Right lobe of liver (tissue), 4 donors: Measurements from ENCODE around the gene CXorf38.

Experiments used
- POLR2A ChIP-seq: fragments of 450-650 bp; IDR thresholded peaks from one replicate; pipeline ENCODE4 v1.6.1; 2017; ENCODE audit warnings: antibody characterized with exemption, mild to moderate bottlenecking
- TF ChIP-seq, protein P1 (sequence below), 4 donors: fragments of 200-600 bp in 3 of 4; fragments of 450-650 bp in 1 of 4; IDR thresholded peaks; one replicate each; pipeline versions ENCODE4 v1.5.1 to v1.8.0; 2016 to 2022; ENCODE audit warnings: antibody characterized with exemption in 4 of 4, mild to moderate bottlenecking in 2 of 4
- donor health status: DM: no; HTN: no; CAD: no.
- donor health status: DM: no; HTN: no; CAD: no.
- donor health status: DM: no; HTN: yes; CAD: no.

DNA sequence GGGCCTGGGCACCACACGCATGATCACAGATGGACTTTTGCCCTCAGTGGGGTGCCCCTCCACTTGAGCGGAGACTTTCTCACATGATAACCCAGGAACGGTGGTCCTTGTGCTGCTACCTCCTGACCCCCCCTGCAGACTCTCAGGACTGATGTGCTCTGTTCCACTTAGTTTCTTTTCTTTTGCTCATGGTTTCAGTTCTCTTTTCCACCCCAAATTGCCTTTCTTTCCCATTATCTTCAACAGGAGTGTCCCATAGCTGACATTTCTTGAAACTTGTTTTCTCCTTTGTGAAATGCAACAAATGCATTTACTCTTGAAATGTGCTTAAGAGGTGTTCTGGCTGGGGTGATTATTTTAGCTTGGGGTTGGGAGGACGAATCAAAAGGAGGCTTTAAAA lies 15.2 kb downstream of the CXorf38 start:
- TF ChIP-seq, protein P1, sequence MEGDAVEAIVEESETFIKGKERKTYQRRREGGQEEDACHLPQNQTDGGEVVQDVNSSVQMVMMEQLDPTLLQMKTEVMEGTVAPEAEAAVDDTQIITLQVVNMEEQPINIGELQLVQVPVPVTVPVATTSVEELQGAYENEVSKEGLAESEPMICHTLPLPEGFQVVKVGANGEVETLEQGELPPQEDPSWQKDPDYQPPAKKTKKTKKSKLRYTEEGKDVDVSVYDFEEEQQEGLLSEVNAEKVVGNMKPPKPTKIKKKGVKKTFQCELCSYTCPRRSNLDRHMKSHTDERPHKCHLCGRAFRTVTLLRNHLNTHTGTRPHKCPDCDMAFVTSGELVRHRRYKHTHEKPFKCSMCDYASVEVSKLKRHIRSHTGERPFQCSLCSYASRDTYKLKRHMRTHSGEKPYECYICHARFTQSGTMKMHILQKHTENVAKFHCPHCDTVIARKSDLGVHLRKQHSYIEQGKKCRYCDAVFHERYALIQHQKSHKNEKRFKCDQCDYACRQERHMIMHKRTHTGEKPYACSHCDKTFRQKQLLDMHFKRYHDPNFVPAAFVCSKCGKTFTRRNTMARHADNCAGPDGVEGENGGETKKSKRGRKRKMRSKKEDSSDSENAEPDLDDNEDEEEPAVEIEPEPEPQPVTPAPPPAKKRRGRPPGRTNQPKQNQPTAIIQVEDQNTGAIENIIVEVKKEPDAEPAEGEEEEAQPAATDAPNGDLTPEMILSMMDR (IDR thresholded peaks at IDR 0.05): no peak
- no peak for TF ChIP-seq POLR2A
